ENCODE measurements around the gene MACROD1.

The MACROD1 gene

DNA sequence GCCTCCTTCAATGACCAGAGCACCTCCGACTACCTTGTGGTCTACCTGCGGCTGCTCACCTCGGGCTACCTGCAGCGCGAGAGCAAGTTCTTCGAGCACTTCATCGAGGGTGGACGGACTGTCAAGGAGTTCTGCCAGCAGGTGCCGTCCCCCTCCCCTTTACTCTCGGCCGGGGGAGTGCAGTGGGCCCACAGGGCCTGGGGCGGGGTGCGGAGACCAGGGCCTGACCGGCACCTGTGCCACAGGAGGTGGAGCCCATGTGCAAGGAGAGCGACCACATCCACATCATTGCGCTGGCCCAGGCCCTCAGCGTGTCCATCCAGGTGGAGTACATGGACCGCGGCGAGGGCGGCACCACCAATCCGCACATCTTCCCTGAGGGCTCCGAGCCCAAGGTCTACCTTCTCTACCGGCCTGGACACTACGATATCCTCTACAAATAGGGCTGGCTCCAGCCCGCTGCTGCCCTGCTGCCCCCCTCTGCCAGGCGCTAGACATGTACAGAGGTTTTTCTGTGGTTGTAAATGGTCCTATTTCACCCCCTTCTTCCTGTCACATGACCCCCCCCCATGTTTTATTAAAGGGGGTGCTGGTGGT lies 168.7 kb downstream of the MACROD1 start:
- no peak overlapping the region for H3K4me3 ChIP-seq (ENCODE audit: low read depth, low read length)
- TF ChIP-seq, protein P1, sequence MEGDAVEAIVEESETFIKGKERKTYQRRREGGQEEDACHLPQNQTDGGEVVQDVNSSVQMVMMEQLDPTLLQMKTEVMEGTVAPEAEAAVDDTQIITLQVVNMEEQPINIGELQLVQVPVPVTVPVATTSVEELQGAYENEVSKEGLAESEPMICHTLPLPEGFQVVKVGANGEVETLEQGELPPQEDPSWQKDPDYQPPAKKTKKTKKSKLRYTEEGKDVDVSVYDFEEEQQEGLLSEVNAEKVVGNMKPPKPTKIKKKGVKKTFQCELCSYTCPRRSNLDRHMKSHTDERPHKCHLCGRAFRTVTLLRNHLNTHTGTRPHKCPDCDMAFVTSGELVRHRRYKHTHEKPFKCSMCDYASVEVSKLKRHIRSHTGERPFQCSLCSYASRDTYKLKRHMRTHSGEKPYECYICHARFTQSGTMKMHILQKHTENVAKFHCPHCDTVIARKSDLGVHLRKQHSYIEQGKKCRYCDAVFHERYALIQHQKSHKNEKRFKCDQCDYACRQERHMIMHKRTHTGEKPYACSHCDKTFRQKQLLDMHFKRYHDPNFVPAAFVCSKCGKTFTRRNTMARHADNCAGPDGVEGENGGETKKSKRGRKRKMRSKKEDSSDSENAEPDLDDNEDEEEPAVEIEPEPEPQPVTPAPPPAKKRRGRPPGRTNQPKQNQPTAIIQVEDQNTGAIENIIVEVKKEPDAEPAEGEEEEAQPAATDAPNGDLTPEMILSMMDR (IDR thresholded peaks at IDR 0.05; ENCODE audit: low read depth, low read length), result no peak

DNA sequence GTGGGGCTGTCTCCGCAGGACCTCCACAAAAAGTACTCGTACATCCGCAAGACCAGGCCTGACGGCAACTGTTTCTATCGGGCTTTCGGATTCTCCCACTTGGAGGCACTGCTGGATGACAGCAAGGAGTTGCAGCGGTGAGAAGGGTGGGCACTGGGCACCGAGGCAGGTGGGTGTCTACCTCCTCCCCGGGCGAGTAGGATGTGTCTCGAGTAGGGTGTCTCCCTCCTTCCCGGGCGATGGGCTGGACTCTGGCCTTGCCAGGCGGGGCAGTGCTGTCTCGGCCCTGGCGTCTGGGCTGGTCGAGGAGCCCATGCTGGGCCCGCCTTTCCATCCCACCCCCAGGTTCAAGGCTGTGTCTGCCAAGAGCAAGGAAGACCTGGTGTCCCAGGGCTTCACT lies 169.4 kb downstream of the MACROD1 start:
- no peak overlapping the region for H3K4me3 ChIP-seq (ENCODE audit: low read depth, low read length)
- TF ChIP-seq, protein P1 (IDR thresholded peaks at IDR 0.05; ENCODE audit: low read depth, low read length), result no peak

DNA sequence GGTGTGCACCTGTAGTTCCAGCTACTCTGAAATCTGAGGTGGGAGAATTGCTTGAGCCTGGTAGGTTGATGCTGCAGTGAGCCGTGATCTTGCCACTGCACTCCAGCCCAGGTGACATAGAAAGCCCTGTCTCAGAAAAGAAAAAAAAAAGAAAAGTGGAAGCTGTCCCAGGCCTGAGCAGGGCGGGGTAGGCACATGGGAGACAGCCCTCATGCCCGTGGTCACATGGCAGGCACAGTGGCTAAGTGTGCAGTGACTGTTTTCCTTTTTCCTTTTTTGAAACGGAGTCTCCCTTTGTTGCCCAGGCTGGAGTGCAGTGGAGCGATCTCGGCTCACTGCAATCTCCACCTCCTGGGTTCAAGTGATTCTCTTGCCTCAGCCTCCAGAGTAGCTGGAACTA lies 171.9 kb downstream of the MACROD1 start:
- TF ChIP-seq, protein P1 (IDR thresholded peaks at IDR 0.05; ENCODE audit: low read depth, low read length), result no peak
- no peak overlapping the region for H3K4me3 ChIP-seq (ENCODE audit: low read depth, low read length)

DNA sequence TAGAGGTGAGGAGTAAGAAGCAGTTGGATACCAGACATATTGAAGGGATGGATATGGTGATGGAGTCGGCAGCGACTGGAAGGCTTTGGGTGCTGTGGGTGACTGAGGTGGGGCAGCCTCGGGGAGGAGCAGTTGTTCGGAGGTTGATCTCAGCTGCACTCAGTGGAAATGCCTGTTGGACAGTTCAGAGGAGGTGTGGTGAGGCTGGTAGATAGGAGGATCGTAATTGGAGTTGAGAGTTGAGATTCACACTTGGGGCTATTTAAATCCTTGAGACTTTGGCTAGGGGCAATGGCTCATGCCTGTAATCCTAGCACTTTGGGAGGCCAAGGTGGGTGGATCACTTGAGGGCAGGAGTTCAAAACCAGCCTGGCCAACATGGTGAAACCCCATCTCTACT lies 172.8 kb downstream of the MACROD1 start:
- TF ChIP-seq, protein P1 (IDR thresholded peaks at IDR 0.05; ENCODE audit: low read depth, low read length), result no peak
- H3K4me3 ChIP-seq (ENCODE audit: low read depth, low read length), result no peak overlapping the region

DNA sequence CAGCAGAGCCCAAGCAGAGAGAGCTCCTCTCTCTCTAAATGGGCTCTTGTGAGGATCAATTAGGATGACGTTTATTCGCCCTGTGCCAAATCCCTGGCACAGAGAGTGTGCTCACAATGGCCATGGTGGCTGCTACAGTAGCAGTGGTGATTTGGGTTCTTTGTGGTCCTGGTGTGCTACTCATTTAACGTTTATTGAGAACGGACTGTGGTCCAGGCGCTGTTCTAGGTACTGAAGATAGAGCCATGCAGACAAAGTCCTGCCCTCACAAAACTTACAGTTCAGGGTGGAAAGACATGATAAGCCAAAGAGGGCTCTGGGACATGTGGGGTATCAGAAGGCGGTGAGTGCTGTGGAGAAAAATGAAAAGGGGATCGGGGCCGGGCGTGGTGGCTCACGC lies 174.4 kb downstream of the MACROD1 start:
- no peak overlapping the region for H3K4me3 ChIP-seq (ENCODE audit: low read depth, low read length)
- TF ChIP-seq, protein P1 (IDR thresholded peaks at IDR 0.05; ENCODE audit: low read depth, low read length), result no peak

DNA sequence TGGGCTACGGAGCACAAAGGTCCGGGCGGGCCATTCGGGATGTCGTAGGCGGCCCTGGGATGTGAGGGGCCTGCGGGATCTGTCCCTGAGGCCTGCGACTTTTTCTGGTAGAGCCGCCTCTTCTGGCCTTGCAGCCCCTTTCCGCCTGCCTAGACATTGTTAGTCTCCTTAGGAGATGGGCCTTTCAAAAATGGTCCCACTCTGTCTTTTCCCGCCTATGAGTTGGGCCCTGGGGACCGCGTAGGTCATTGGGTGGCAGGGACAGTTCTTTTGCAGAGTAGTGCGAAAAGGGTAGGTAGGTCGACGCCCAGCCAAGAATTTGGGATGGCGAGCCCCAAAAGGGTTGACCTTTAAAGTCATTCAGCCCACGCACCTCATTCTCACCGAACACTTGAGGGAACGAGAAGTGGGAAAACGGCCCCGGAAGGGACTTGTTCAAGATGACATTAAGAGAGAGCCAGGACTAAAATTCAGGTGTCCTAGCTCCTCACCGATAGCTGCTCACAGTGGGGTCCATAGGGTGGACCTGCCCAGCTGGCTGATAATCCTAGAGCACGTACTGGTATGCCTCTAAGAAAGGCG lies 178.9 kb downstream of the MACROD1 start:
- peak overlapping the region; percentile 92 for H3K4me3 ChIP-seq (ENCODE audit: low read depth, low read length)
- TF ChIP-seq, protein P1 (IDR thresholded peaks at IDR 0.05; ENCODE audit: low read depth, low read length), result no peak

DNA sequence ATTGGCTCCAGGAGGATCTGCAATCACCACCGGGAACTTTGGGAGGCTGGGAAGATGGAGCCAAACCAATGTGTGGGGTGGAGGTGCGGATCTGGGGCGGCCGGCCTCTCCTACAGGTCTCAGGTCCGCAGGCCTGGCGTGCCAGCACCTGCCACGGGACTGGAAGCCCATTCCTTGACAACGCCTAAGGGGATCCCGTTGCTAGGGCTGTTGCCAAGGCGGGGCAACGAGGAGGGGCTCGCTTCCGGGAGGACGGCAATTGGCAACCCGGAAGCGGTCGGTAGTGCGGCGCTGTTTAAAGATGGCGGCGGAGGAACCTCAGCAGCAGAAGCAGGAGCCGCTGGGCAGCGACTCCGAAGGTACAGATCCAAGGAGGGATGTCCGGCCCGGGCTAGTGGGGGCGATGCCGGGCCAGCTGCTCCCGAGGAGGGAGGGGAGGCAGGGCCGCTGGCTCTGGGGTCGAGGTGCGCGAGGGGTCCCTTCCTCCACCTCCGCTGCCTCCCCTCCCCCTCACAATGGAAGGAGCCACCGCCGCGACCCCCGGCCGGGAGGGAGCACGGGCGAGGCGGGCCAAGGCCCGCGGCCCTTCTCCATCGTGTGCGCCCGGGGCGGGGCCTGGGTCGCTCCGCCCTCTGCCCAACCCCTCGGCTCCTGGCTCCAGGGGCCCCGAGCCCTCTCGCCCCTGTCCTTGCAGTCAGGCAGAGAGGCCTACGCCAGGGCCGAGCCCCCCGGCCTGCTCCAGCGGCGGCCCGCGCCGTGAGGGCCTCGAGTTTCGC lies 179.6 kb downstream of the MACROD1 start, which contains the start of gene OTUB1:
OTUB1 (plus strand) TSS at position 283 of the 776 bp plus-strand sequence; CDS start at position 302, 19 bp downstream.
- H3K4me3 ChIP-seq (ENCODE audit: low read depth, low read length), result peak within 1 kb of the TSS; percentile 92
- TF ChIP-seq, protein P1 (IDR thresholded peaks at IDR 0.05; ENCODE audit: low read depth, low read length), result no peak
